Adrenal gland (tissue), 5 donors: ENCODE results near the gene LDLRAD2.

Experiments used
- CTCF ChIP-seq, 6 experiments: fragments of 450-650 bp in 4 of 6; fragments of 200-600 bp in 2 of 6; sonication (generic) in 1 of 6; IDR thresholded peaks; 1 replicate in 5 of 6; 2 replicates in 1 of 6; pipeline versions ENCODE4 v1.5.1 to v1.8.0; 2016 to 2021; ENCODE audit warnings: antibody characterized with exemption in 6 of 6, mild to moderate bottlenecking in 2 of 6, moderate library complexity in 1 of 6
- POLR2A ChIP-seq, 2 donors: fragments of 450-650 bp; IDR thresholded peaks; one replicate each; pipeline ENCODE4 v1.6.1; 2017; ENCODE audit warnings: antibody characterized with exemption in 2 of 2, mild to moderate bottlenecking in 2 of 2, moderate library complexity in 1 of 2
- donor health status: DM: no; HTN: no; CAD: no.

- TF ChIP-seq CTCF (IDR thresholded peaks at IDR 0.05) (no peak), POLR2A (IDR thresholded peaks at IDR 0.05) (no peak)
Observed at GRCh38 chr1:21778405-21778727, 33.7 kb upstream of the LDLRAD2 start.
